Stomach smooth muscle (tissue), 2 donors: ENCODE results near the gene PPP1R12C.

Experiments used
- H3K27ac ChIP-seq: one replicate; pipeline ENCODE4 v1.7.0; 2013; ENCODE audit warnings: mild to moderate bottlenecking, low read length, inconsistent platforms
- H3K27me3 ChIP-seq, 2 donors: one replicate each; pipeline ENCODE4 v1.7.0; 2013; ENCODE audit warnings: low read length in 2 of 2; ENCODE audit not compliant: insufficient read depth in 2 of 2, control insufficient read depth in 1 of 2
- H3K36me3 ChIP-seq, 2 donors: one replicate each; pipeline ENCODE4 v1.7.0; 2013; ENCODE audit warnings: low read length in 2 of 2; ENCODE audit not compliant: control insufficient read depth in 2 of 2, insufficient read depth in 2 of 2
- H3K4me1 ChIP-seq: one replicate; pipeline ENCODE4 v1.7.0; 2013; ENCODE audit warnings: low read length; ENCODE audit not compliant: control insufficient read depth, insufficient read depth
- H3K4me3 ChIP-seq, 2 donors: one replicate each; pipeline ENCODE4 v1.7.0; 2013; ENCODE audit warnings: low read length in 2 of 2
- H3K9ac ChIP-seq, 2 donors: one replicate each; pipeline ENCODE4 v1.7.0; 2013; ENCODE audit warnings: low read length in 2 of 2, mild to moderate bottlenecking in 1 of 2
- H3K9me3 ChIP-seq, 2 donors: one replicate each; pipeline ENCODE4 v1.7.0; 2013; ENCODE audit warnings: low read length in 2 of 2; ENCODE audit not compliant: control insufficient read depth in 2 of 2
- donor health status: healthy.
- donor health status: Pancreatic carcinoma.

Gene PPP1R12C

GRCh38 chr19:55145232-55145631, 27.8 kb upstream of the PPP1R12C start:
- Histone ChIP-seq H3K4me3 (no peak overlapping the region), H3K4me1 (peaks cover 3% of the 10 kb centered on the region), H3K27me3 (peaks cover 53 to 55% of the 10 kb centered on the region in 2 donors), H3K36me3 (no peaks in the 10 kb centered on the region), H3K27ac (no peak overlapping the region), H3K9ac (no peak overlapping the region), H3K9me3 (no peaks in the 10 kb centered on the region)

GRCh38 chr19:55141696-55142095, 24.3 kb upstream of the PPP1R12C start:
- Histone ChIP-seq H3K9ac (no peak overlapping the region), H3K27me3 (peaks cover 45 to 47% of the 10 kb centered on the region in 2 donors), H3K27ac (no peak overlapping the region)

GRCh38 chr19:55137915-55138314, 20.5 kb upstream of the PPP1R12C start:
- H3K27me3 ChIP-seq = peaks cover 35 to 36% of the 10 kb centered on the region in 2 donors

More at GRCh38 chr19:55141696-55142095, 24.3 kb upstream of the PPP1R12C start:
- no peaks in the 10 kb centered on the region for H3K9me3 ChIP-seq
- H3K36me3 ChIP-seq = no peaks in the 10 kb centered on the region
- no peak overlapping the region for H3K4me3 ChIP-seq
- H3K4me1 ChIP-seq = peaks cover 3% of the 10 kb centered on the region

GRCh38 chr19:55136399-55137102, 19.1 kb upstream of the PPP1R12C start:
- Histone ChIP-seq H3K9ac (no peak overlapping the region), H3K36me3 (no peaks in the 10 kb centered on the region)

More at GRCh38 chr19:55137915-55138314, 20.5 kb upstream of the PPP1R12C start:
- Histone ChIP-seq H3K9ac (no peak overlapping the region), H3K27ac (no peak overlapping the region), H3K4me1 (peaks cover 3% of the 10 kb centered on the region), H3K9me3 (no peaks in the 10 kb centered on the region), H3K4me3 (no peak overlapping the region), H3K36me3 (no peaks in the 10 kb centered on the region)

GRCh38 chr19:55134736-55135135, 17.3 kb upstream of the PPP1R12C start:
- Histone ChIP-seq H3K4me1 (no peaks in the 10 kb centered on the region), H3K36me3 (no peaks in the 10 kb centered on the region), H3K4me3 (no peak overlapping the region), H3K27me3 (peaks cover 30 to 31% of the 10 kb centered on the region in 2 donors), H3K9me3 (no peaks in the 10 kb centered on the region), H3K27ac (no peak overlapping the region), H3K9ac (no peak overlapping the region)

More at GRCh38 chr19:55136399-55137102, 19.1 kb upstream of the PPP1R12C start:
- no peak overlapping the region for H3K4me3 ChIP-seq
- no peak overlapping the region for H3K27ac ChIP-seq
- H3K9me3 ChIP-seq = no peaks in the 10 kb centered on the region
- peaks cover 28 to 34% of the 10 kb centered on the region in 2 donors for H3K27me3 ChIP-seq
- peaks cover 3% of the 10 kb centered on the region for H3K4me1 ChIP-seq

- H3K4me3 ChIP-seq = no peak overlapping the region
- H3K4me1 ChIP-seq = no peaks in the 10 kb centered on the region
- H3K27ac ChIP-seq = no peak overlapping the region
- H3K27me3 ChIP-seq = peaks cover 29 to 31% of the 10 kb centered on the region in 2 donors
- H3K9me3 ChIP-seq = no peaks in the 10 kb centered on the region
- no peaks in the 10 kb centered on the region for H3K36me3 ChIP-seq
- H3K9ac ChIP-seq = no peak overlapping the region
Observed at GRCh38 chr19:55133639-55134444, 16.4 kb upstream of the PPP1R12C start.

- no peak overlapping the region for H3K9ac ChIP-seq
- peaks cover 23 to 26% of the 10 kb centered on the region in 2 donors for H3K27me3 ChIP-seq
- no peaks in the 10 kb centered on the region for H3K4me1 ChIP-seq
- H3K27ac ChIP-seq = no peak overlapping the region
- H3K9me3 ChIP-seq = no peaks in the 10 kb centered on the region
- H3K4me3 ChIP-seq = no peak overlapping the region
- H3K36me3 ChIP-seq = no peaks in the 10 kb centered on the region
Observed at GRCh38 chr19:55132453-55133129, 15.2 kb upstream of the PPP1R12C start.

- H3K4me1 ChIP-seq = no peaks in the 10 kb centered on the region
- no peaks in the 10 kb centered on the region for H3K9me3 ChIP-seq
- no peak overlapping the region for H3K4me3 ChIP-seq
- peaks cover 18 to 21% of the 10 kb centered on the region in 2 donors for H3K27me3 ChIP-seq
- no peaks in the 10 kb centered on the region for H3K36me3 ChIP-seq
- H3K9ac ChIP-seq = no peak overlapping the region
- H3K27ac ChIP-seq = no peak overlapping the region
Observed at GRCh38 chr19:55131421-55131820, 14.0 kb upstream of the PPP1R12C start.

- no peak overlapping the region for H3K27ac ChIP-seq
- H3K9ac ChIP-seq = no peak overlapping the region
- no peaks in the 10 kb centered on the region for H3K36me3 ChIP-seq
- no peaks in the 10 kb centered on the region for H3K9me3 ChIP-seq
- H3K4me1 ChIP-seq = peaks cover 33% of the 10 kb centered on the region
- H3K27me3 ChIP-seq = peaks cover 0 to under 1% of the 10 kb centered on the region in 2 donors
- no peak overlapping the region for H3K4me3 ChIP-seq
Observed at GRCh38 chr19:55119053-55119452, 1.6 kb upstream of the PPP1R12C start.

GRCh38 chr19:55118401-55118991, 1.1 kb upstream of the PPP1R12C start:
- H3K36me3 ChIP-seq = no peaks in the 10 kb centered on the region
- H3K4me1 ChIP-seq = peaks cover 38% of the 10 kb centered on the region
- H3K27me3 ChIP-seq = no peaks in the 10 kb centered on the region
- H3K9ac ChIP-seq = peak overlapping the region in 1 of 2 donors; percentile 63
- peak overlapping the region; percentile 58 for H3K27ac ChIP-seq
- H3K4me3 ChIP-seq = peak overlapping the region; percentile 80 to 90
- H3K9me3 ChIP-seq = no peaks in the 10 kb centered on the region
